Smooth muscle cell (in vitro differentiated cells): Measurements from ENCODE around the gene CNKSR3. TPM values are rescaled to one million over a fixed set of nuclear protein-coding genes. Genes with fewer than 3 reads are reported as not detected.

Experiments
- DNase-seq: peaks from one replicate; lab custom pipeline; 2025; ENCODE audit not compliant: unreplicated experiment; lab: John Stamatoyannopoulos, UW
- H2AFZ ChIP-seq: fragments of 200-600 bp; sonication (generic); 2 replicates; pipeline ENCODE4 v1.6.0; 2016; ENCODE audit warnings: antibody characterized with exemption, low read depth, mild to moderate bottlenecking
- H3F3A ChIP-seq: fragments of 200-600 bp; sonication (generic); 2 replicates; pipeline ENCODE4 v1.6.0; 2017; ENCODE audit warnings: antibody characterized with exemption, low read depth
- H3K27ac ChIP-seq: fragments of 200-600 bp; sonication (generic); 2 replicates; pipeline ENCODE4 v1.5.1; 2016; ENCODE audit warnings: low read depth, mild to moderate bottlenecking
- H3K27me3 ChIP-seq: fragments of 200-600 bp; sonication (generic); 2 replicates; pipeline ENCODE4 v1.6.1; 2016; ENCODE audit warnings: low read depth, mild to moderate bottlenecking
- H3K36me3 ChIP-seq: fragments of 200-600 bp; sonication (generic); 2 replicates; pipeline ENCODE4 v1.5.1; 2016; ENCODE audit warnings: low read depth
- H3K4me1 ChIP-seq: fragments of 200-600 bp; sonication (generic); 2 replicates; pipeline ENCODE4 v1.5.1; 2016; ENCODE audit warnings: low read depth
- H3K4me2 ChIP-seq: fragments of 200-600 bp; sonication (generic); 2 replicates; pipeline ENCODE4 v1.6.0; 2016; ENCODE audit warnings: mild to moderate bottlenecking
- H3K4me3 ChIP-seq: fragments of 200-600 bp; sonication (generic); 2 replicates; pipeline ENCODE4 v1.5.1; 2016; ENCODE audit warnings: mild to moderate bottlenecking
- H3K79me2 ChIP-seq: fragments of 200-600 bp; sonication (generic); 2 replicates; pipeline ENCODE4 v1.6.0; 2016; ENCODE audit warnings: low read depth, mild to moderate bottlenecking
- H3K9ac ChIP-seq: fragments of 200-600 bp; sonication (generic); 2 replicates; pipeline ENCODE4 v1.6.0; 2016; ENCODE audit warnings: low read depth
- H3K9me3 ChIP-seq: fragments of 200-600 bp; sonication (generic); replicated peaks from 2 replicates; pipeline ENCODE4 v1.5.1; 2016; ENCODE audit warnings: low read depth
- H4K20me1 ChIP-seq: fragments of 200-600 bp; sonication (generic); 2 replicates; pipeline ENCODE4 v1.6.0; 2016; ENCODE audit warnings: low read depth
- CTCF ChIP-seq: fragments of 200-600 bp; sonication (generic); IDR thresholded peaks from 2 replicates; pipeline ENCODE4 v1.5.1; 2017; ENCODE audit warnings: borderline replicate concordance, mild to moderate bottlenecking, antibody characterized with exemption; ENCODE audit not compliant: insufficient read depth, poor library complexity, severe bottlenecking
- WGBS: methylation state at CpG from one replicate; pipeline ENCODE4 v1.1.7; 2016; ENCODE audit warnings: low lambda C conversion rate; 5-methylcytosine and 5-hydroxymethylcytosine counted together
- polyA plus RNA-seq: library from polyadenylated mRNA; unstranded; fragments of >200 nt; fragmentation: Nextera tagmentation; extraction: Ambion mirVana; gene quantifications from 2 replicates; pipeline ENCODE4 v1.2.1, GENCODE V29; 2016
- total RNA-seq: library from RNA; depleted of rRNA; stranded (reverse); fragments of >200 nt; gene quantifications from 2 replicates; pipeline ENCODE4 v1.2.3, GENCODE V29; 2014

The CNKSR3 gene
- total and polyA plus RNA-seq, 2 experiments from 2014 or later = 5.0 to 5.5 TPM

- 21% methylated on average over 4 of the region's 4 CpGs for WGBS
Observed at GRCh38 chr6:154371281-154371680, 139.2 kb downstream of the CNKSR3 start.

GRCh38 chr6:154370545-154370944, 139.9 kb downstream of the CNKSR3 start:
- Histone ChIP-seq H3K36me3 (no peaks in the 10 kb centered on the region), H4K20me1 (no peaks in the 10 kb centered on the region), H3K4me3 (no peak overlapping the region), H3K4me1 (peaks cover 9% of the 10 kb centered on the region), H3F3A (peaks cover 14% of the 10 kb centered on the region), H3K4me2 (peak overlapping the region; percentile 49), H3K27me3 (no peaks in the 10 kb centered on the region), H3K9me3 (no peaks in the 10 kb centered on the region), H3K9ac (no peak overlapping the region), H2AFZ (peak overlapping the region; percentile 6), H3K79me2 (no peaks in the 10 kb centered on the region), H3K27ac (peak overlapping the region; percentile 13)
- WGBS = 30% methylated on average over 4 of the region's 4 CpGs
- TF ChIP-seq CTCF = peak; percentile 34
- DNase-seq = no peak

More at GRCh38 chr6:154371281-154371680, 139.2 kb downstream of the CNKSR3 start:
- Histone ChIP-seq H3F3A (peaks cover 14% of the 10 kb centered on the region), H3K9me3 (no peaks in the 10 kb centered on the region), H3K36me3 (no peaks in the 10 kb centered on the region), H4K20me1 (no peaks in the 10 kb centered on the region), H3K27me3 (no peaks in the 10 kb centered on the region), H3K79me2 (no peaks in the 10 kb centered on the region), H3K27ac (peak overlapping the region; percentile 13), H3K4me1 (peaks cover 9% of the 10 kb centered on the region), H3K9ac (peak overlapping the region; percentile 12), H3K4me3 (no peak overlapping the region), H3K4me2 (peak overlapping the region; percentile 49), H2AFZ (peak overlapping the region; percentile 6)
- no peak for DNase-seq
- no peak for TF ChIP-seq CTCF

GRCh38 chr6:154367839-154368695, 142.4 kb downstream of the CNKSR3 start:
- WGBS = 73% methylated on average over 9 of the region's 9 CpGs
- no peak overlapping the region for H3K4me2 ChIP-seq
- H2AFZ ChIP-seq = no peak overlapping the region
- peaks cover 14% of the 10 kb centered on the region for H3F3A ChIP-seq
- peaks cover 9% of the 10 kb centered on the region for H3K4me1 ChIP-seq
- no peak for DNase-seq
- H3K4me3 ChIP-seq = no peak overlapping the region
- no peak for TF ChIP-seq CTCF
- no peaks in the 10 kb centered on the region for H3K27me3 ChIP-seq
- no peaks in the 10 kb centered on the region for H3K79me2 ChIP-seq
- no peak overlapping the region for H3K27ac ChIP-seq
- H3K9ac ChIP-seq = no peak overlapping the region
- H3K9me3 ChIP-seq = no peaks in the 10 kb centered on the region
- no peaks in the 10 kb centered on the region for H4K20me1 ChIP-seq
- H3K36me3 ChIP-seq = no peaks in the 10 kb centered on the region
